ENCODE measurements around the gene TSHR.

Gene TSHR

GRCh38 chr14:81178063-81178462 lies 222.6 kb downstream of the TSHR start:
- DNase-seq (ENCODE audit: low spot score) = no peak

DNA sequence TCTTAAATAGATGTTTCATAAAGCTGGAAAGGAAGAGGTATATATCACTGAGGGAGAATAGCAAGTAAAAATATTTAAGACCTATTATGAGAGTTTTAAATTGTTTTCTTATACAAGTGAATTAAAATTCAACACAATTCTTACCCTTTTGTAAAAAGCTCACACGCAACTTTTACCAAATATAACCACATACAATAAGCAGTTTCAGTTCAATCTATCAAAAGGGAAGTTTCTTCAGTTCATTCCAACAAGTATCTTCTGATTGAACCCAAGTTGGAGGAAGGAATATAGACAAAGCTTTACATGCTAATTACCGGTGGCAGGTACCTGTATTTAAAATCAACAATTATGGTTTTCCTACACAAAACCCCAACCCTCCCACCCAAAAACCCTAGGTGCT lies 224.2 kb downstream of the TSHR start:
- DNase-seq (ENCODE audit: low spot score) = no peak

- no peak for DNase-seq (ENCODE audit: low spot score)
Measured at GRCh38 chr14:81187832-81188522, 232.6 kb downstream of the TSHR start.

GRCh38 chr14:81192594-81192993 lies 237.2 kb downstream of the TSHR start:
- no peak for DNase-seq (ENCODE audit: low spot score)

DNA sequence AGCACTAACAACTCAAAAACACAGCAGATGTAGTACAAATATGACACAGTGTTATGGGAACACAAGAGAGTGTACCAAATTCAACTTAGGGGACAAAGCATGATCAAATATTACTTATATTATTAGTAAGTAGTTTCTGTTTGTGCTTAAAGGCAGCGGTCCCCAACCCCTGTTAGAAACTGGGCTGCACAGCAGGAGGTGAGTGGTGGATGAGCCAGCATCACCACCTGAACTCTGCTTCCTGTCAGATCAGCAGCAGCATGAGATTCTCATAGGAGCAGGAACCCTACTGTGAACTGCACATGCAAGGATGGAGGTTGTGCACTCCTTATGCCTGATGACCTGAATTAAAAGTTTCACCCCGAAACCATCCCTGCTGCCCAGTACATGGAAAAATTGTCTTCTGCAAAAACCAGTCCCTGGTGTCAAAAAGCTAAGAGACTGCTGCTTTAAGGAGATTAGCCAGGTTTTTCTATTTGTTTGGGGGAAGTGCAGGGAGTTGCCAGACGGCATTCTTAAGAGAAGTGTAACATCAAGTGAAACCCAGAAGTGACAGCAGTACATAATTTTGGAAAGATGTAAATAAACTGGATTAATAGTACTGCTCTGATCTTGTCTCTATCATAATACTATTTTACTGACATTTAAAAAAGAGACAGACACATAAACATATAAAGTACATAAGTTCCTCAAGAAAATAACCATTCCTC lies 238.7 kb downstream of the TSHR start:
- no peak for DNase-seq (ENCODE audit: low spot score)

Data from iPS-NIHi11 (cell line).